Stimulated activated CD4-positive, alpha-beta T cell treated with anti-CD3 and anti-CD28 coated beads, Interleukin-4, amount 100 ng/mL, for 4 hours (primary cell): Measurements from ENCODE around the gene P2RY11.
A peak's percentile ranks its signal among the peaks of the same experiment; 100 is the strongest.

Experiments
- DNase-seq, 2 experiments: peaks; one replicate each; pipeline ENCODE4 v3.0.0-alpha.2; 2020

Gene P2RY11, protein sequence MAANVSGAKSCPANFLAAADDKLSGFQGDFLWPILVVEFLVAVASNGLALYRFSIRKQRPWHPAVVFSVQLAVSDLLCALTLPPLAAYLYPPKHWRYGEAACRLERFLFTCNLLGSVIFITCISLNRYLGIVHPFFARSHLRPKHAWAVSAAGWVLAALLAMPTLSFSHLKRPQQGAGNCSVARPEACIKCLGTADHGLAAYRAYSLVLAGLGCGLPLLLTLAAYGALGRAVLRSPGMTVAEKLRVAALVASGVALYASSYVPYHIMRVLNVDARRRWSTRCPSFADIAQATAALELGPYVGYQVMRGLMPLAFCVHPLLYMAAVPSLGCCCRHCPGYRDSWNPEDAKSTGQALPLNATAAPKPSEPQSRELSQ

DNA sequence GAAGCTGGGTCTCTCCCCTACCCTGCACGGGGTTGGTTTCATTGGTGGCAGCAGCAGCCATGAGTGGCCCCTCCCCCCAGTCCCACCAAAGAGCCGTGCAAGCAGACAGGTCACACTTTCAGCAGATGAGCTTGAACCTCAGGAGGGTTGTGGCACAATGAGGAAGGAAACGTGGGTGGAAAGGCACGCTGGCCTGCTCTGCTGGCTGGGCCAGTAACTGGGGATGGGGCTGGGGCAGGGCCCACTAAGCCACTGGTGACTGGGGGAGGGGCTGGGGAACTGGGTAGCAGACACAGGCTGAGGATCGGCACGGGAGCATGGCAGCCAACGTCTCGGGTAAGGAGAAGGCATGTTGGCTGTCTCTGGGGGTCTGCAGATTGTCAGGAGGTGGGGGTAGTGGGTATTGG lies at the start of gene P2RY11:
TSS of gene P2RY11 (plus strand) at position 289 of the 407 bp plus-strand sequence. CDS start at position 318, 29 bp downstream.
- peak in 1 of 2 experiments; percentile 20 for DNase-seq

DNA sequence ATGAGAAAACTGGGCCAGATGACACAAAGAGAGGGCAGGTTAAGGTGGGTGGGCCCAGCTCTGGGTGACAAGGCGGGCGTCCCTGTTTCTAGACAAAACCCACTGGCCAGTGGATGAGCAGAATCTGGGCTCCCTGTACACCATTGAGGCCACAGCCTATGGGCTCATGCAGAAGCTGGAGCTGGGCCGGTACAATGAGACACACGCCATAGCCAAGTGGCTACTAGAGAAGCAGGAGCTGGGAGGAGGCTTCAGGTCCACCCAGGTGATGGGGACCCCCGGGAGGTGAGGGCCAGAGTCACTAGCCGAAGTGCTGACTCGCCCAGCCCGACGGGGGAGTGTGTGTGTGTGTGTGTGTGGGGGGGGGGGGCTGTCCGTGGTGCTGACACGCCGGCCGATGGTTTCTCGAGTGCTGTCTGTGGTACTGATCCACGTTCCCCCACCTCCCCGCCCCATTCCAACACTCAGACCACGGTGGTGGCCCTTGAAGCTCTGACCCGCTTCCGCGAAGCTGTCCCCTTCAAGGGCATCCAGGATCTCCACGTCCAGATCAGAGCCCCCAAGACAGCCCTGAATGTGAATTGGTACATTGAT lies 49.7 kb upstream of the P2RY11 start:
- DNase-seq = no peak

DNA sequence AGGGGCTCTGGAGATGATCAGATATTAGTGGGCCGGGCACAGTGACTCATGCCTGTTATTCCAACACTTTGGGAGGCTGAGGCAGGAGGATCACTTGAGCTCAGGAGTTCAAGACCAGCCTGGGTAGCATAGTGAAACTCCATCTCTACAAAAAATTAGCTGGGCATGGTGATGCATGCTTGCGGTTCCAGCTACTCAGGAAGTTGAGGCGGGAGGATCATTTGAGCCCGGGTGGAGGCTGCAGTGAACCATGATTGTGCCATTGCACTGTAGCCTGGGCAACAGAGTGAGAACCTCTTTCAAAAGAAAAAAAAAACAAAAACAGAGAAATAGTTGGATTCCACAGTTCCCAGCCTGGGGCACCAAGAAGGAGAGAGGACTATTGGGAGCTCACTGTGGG lies 43.3 kb upstream of the P2RY11 start:
- no peak for DNase-seq

DNA sequence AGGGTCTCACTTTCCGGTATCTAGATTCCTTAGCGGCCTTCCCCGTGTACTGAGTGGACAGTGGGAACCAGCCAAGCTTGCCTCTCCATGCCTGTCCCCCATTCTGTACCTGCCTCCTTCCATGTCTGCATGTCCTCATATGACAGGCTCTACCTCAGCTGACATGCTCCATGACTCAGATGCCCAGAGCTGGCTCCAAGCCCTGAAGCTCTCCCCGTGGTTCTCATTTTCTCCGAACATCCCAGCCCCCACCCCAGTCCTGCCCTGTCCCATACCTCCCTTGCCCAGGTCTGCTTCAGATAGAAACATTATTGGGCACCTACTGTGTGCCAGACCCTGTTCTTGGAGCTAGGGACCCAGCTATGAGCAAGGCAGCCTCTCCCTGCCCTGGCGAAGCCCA lies 42.4 kb upstream of the P2RY11 start:
- no peak for DNase-seq

DNA sequence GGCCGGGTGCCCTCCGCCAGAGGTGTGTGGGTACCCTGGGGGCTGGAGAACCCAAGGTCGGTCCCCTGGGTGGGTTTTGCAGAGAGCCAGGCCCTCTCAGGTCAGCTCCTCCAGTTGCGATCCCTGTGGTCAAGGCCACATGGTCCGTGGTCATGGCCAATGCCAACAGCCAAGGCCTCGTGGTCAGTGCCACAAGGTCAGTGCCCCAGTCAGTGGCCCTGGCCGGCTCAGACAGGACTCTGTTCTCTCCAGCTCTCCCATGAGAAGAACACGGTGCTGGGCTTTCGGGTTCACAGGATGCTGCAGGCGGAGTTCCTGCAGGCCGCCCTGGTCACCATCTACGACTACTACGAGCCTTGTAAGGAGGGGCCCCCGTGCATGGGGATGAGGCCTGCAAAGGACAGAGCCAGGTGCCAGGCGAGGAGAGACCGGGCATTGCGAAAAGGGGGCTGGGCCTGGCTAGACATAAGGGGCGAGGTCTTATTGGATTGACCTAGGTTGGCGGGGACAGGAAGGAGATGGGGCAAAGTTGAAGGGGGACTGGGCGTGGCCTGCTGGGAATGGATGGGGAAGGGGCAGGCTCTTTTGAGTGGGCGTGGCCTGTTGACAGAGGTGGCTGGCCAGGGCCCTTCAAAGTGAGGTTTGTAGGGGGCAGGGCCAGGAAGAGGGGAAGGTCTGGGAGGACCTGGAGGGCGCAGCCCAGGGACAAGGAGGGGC lies 40.6 kb upstream of the P2RY11 start:
- no peak for DNase-seq

DNA sequence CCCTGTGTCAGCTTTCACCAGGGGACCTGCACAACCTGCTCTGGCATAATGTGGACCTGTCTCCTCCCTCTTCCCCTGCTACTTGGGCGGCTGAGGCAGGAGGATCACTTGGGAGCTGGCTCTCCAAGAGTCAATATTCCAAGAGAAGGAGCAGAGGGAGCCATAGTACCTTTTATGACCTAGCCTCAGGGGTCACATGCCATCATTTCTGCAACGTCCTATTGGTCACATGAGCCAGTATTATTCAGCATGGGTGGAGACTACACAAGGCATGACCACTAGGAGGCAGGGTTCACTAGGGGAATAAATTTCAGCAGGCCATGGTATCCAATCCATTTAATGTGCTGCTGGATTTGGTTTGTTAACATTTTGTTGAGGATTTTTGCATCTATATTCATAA lies 37.3 kb upstream of the P2RY11 start:
- DNase-seq = peak; percentile 30 to 40

DNA sequence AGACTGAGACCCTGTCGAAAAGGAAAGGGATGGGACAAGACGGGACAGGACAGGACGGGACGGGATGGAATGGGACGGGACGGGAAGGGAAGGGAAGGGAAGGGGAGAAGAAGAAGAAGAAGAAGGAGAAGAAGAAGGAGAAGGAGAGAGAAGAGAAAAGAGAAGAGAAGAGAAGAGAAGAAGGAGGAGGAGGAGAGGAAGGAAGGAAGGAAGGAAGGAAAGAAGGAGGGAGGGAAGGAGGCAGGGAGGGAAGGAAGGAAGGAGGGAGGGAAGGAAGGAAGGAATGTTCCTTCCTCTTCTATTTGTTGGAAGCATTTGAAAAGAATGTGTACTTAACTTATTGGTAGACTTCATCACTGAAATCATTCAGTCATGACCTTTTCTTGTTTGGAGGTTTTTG lies 35.0 kb upstream of the P2RY11 start:
- no peak for DNase-seq

DNA sequence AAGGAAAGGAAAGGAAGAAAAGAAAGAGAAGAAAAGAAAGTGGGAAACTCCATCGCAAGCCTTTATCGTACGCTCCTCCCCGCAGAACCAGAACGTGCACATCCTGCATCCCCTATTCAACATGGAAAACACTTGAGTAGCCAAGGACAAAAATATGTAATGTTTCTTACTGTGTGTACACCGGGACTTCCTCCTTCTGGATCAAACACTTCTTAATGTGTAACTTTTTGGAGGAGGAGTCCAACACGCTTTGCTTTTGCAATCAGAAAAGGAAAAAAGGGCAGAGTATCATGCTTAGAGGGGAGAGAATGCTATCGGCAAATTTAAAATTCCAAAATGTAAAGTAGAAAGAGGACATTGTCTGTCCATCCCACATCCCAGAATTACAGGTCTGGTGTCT lies 33.2 kb upstream of the P2RY11 start:
- DNase-seq = no peak

DNA sequence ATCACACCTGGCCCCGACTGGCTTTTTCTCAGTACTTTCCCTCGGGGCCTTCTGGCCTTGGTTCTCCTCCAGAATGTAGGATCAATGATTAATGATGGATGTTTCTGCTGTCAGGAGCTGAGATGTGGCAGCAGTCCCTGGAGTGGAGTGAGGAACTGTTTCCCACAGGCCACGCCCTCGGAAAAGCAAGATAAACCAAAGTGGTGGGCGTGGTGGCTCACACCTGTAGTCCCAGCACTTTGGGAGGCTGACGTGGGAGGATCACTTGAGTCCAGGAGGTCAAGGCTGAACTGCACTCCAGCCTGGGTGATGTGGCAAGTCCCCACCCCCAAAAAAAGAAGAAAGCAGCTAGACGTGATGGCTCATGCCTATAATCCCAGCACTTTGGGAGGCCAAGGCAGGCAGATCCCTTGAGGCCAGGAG lies 32.5 kb upstream of the P2RY11 start:
- DNase-seq = no peak

DNA sequence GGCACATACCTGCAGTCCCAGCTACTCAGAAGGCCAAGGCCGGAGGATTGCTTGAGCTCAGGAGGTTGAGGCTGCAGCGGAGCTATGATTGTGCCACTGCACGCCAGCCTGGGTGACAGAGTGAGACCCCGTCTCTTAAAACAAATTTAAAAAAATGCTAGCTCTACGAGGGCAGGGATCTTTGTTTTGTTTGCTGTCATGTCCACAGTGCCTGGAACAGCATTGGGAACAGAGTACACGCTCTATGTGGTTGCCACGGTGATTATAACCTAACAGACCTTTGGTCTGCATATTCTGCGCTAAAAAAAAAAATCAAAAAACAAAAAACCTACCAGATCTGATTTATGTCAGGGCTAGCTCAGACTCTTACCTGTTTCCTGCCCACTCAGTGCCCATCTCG lies 27.6 kb upstream of the P2RY11 start:
- DNase-seq = no peak

DNA sequence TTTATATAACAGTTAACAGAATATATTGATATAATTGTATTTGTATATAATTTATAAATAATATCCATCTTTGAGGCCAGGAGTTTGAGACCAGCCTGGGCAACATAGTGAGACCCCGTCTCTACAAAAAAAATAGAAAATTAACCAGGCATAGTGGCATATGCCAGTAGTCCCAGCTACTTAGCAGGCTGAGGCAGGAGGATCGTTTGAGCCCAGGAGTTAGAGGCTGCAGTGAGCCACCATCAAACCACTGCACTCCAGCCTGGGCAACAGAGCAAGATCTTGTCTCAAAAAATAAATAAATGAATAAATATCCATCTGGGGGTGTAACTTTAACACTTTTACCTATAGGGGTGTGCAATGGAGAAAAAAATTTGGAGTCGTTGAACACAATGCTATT lies 26.7 kb upstream of the P2RY11 start:
- no peak for DNase-seq

DNA sequence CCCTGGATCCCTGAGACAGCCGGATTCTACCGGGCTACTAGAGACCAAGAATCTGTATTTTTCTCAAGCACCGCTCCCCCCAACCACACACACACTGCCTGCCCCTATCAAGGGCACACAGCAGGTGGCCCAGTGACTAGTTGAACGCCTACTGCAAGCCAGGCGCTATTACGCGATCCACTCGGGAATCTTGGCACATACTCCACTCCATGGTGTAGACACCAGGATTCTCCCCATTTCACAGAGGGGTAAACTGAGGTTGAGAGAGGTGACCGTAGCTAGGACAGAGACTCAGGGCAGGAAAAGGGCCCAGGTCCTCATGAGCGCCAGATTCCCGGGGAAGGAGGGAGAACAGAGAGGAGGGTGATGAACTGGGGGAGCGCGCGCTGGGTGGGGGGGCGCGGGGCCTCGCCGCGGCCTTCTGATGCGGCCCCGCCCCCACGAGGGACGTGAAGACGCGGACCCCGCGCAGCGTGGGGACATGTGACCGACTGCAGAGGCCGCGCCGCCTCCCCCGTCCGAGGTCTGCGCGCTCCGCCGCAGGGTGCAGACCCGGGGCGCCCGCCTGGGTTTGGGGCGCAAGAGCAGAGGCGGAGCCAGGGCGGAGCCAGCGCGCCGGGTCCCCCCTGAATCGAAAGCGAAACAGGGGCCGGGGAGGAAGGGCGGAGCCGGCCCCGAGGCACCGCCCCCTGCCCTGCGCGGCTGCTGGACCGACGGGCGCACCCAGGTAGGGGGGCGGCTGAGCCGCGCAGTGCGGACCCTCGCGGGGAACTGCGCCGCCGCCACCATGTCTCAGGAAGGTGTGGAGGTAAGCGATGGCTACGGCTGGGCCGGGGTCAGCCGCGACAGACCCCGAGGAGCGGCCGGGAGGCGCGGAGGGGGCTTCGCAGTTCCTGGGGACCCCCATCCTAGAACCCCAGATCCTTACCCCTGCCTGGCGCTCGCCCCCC lies 25.6 kb upstream of the P2RY11 start, which contains the start of gene SHFL:
TSS of gene SHFL (plus strand) at position 677 of the 950 bp plus-strand sequence. CDS start at position 788, 111 bp downstream.
- DNase-seq = peak; percentile 81 to 83

DNA sequence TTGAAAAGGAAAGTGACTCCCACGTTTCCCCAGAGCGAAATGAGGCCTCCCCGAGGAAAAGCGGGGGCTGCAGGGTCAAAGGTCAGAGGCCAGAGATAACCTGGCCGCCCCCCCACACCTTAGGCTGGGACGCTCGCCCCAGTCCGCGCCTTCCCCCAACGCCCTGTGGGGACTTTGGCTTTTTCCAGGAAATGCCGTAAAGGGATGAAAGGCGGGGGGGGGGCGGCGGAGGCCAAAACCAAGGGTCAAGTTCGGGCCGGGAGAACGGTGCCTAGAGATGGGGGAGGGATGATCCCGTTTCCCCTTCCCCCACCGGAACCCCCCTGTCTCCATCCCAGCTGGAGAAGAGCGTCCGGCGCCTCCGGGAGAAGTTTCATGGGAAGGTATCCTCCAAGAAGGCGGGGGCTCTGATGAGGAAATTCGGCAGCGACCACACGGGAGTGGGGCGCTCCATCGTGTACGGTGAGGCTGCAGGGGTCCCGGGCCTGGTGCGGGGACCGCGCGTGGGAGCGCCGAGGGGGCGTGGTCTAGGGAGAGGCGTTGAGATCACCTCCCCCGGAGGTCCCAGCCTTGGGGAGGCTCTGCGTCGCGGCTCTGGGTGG lies 24.8 kb upstream of the P2RY11 start:
- peak; percentile 45 to 72 for DNase-seq

DNA sequence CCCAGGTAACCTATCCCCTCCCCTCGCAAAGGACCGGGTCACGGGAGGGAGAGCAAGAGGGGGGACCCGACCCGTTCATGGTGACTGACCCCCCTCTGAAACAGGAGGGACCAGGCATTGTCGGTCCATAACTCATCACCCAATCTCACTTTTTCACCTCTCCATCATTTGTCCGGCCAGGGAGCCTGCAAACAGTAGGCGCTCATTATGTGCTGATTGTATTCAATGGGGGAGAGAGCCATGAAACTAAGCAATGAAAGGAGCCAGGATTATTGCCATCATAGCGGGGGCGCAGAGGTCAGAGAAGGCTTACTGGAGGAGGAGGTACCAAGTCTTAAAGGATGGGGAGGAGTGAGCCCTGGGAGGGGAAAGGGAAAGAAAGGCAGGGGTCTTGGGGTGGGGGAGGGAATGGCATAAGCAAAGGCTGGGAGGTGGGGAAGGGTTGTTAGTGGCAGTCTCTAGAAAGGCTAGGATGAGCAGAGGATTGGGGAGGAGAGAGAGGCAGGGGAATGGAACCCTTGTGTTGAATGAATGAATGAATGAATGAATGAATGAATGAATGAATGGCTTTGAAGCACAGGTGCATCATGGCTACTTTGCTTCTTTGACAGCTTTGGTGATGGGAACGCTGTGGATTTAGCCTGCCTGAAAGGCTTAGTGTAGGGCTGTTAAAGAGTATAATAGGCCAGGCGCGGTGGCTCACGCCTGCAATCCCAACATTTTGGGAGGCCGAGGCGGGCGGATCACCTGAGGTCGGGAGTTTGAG lies 24.0 kb upstream of the P2RY11 start:
- DNase-seq = no peak

DNA sequence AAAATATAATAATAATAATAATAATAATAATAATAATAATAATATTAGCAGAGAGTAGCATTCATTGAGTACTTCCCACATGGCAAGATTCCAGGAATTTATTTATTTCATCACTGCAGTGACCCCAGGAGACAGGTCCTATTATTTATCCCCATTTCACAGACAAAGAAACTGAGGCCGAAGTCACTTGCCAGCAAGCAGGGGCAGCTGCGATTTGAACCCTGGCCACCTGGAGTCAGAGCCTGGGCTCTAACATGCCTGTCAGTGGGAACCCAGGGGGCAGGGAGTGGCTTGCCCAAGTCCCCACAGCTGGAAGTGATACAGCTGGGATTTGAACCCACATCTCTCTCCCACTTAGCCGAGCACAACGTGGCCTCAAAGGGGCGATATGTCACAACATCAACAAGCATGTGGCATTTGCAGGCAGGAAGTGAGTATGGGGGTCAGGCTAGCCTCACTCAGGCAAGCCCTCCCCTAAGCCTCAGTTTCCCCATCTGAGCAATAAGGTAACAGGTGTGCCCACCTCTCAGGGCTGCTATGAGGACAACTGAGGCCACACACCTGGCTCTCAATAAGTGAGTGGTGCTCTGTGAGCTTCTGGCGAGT lies 22.4 kb upstream of the P2RY11 start:
- no peak for DNase-seq

DNA sequence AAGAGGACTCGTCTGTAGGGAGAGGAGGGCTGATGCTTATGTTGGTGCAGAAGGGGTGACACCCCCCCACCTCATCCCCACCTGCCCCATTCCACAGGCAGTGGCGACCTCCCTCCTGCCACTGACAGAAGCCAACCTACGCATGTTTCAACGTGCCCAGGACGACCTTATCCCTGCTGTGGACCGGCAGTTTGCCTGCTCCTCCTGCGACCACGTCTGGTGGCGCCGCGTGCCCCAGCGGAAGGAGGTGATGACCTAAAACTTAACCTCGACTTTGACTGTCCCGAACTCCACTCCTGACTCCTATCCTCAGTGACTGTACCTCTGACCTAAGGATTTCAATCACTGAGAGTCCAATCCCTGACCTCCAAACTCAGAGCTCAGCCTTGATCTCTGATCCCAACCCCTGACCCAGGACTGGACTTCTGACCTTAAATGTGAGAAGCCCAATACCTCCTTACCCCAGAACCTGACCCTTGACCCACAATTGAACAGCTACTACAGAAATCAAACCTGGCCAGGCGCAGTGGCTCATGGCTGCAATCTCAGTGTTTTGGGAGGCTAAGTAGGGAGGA lies 21.6 kb upstream of the P2RY11 start:
- no peak for DNase-seq

DNA sequence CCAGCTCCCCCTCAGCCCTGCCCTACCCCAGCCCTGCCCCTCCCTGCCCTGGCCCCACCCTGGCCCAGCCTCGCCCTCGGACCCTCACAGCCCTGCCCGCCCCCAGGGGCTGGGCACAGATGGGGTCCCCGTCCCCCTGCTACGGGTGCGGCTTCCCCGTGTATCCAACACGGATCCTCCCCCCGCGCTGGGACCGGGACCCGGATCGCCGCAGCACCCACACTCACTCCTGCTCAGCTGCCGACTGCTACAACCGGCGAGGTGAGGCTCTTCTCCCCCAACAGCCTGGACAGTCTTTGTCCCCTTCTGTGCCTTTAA lies 20.2 kb upstream of the P2RY11 start:
- DNase-seq = no peak

DNA sequence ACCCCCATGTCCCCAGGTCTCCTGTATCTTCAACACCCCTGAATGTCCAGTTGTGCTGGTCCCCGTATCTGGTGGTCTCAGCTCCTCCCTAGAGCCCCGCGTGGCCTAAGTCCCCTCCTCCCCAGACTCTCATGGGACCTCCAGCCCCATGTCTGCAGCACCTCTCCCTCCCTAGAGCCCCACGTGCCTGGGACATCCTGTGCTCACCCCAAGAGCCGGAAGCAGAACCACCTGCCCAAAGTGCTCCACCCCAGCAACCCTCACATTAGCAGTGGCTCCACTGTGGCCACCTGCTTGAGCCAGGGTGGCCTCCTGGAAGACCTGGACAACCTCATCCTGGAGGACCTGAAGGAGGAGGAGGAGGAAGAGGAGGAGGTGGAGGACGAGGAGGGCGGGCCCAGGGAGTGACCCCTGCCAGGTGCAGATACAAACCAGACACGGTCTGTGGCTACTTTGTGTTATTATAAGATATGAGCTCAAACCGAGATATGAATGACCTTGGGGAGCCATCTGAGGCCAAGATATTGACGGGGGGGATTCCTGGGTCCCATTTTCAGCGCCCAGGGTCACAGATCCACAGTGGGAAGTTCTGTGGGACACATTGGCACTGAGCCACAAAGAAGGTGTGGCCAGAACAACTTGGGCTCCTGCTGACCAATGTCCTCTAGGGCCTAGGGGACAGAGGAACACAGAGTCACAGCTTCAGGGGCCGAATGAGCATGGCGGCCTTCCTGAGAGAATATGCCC lies 19.4 kb upstream of the P2RY11 start:
- no peak for DNase-seq

DNA sequence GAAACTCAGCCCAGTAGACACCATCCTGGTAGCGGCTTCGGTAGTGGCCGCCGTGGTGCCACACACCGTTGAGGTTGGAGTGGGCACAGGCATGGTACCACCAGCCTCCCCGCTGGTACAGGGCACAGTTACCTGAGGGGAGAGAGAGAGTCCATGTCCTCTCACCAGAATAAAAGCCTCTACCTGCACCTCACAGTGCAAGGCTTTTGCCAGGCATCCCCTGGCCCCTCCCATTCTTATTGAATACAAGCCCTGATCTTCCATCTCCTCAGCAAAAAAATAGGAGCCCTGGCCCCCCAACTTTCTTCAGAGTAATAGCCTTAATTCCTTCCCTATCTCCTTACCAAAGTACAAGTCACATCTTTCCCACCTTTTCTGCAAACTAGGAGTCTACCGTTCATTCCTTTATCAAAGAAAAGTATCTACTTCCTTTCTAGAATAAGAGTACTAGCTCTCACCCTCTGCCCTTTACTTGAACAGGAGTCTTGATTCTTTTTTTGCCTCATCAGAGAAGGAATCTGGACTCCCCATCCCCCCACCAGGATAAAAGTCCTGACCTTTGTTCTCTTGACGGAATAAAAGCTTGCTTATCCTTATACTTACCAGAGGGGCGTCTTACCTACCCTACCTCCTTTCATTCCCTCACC lies 18.7 kb upstream of the P2RY11 start:
- no peak for DNase-seq
